IMR-90 (cell line): ENCODE measurements around the gene CPNE6. TPM values are rescaled to one million over a fixed set of nuclear protein-coding genes. Genes with fewer than 3 reads are reported as not detected.

Experiments used
- ATAC-seq: fragments of 200-7000 bp; cut with Tn5 transposase; 2 replicates; pipeline ENCODE4 v1.9.1; 2020; ENCODE audit warnings: low read depth, mild to moderate bottlenecking, moderate library complexity
- BruUV-seq: library from RNA; stranded (reverse); fragments of 400-500 nt; replicated peaks from 2 replicates; lab custom pipeline; 2021; lab: Mats Ljungman, UMichigan
- CTCF ChIA-PET: fragments of 300-600 bp; formaldehyde crosslinking; extraction: SDS; loops from one replicate; lab custom pipeline; 2021; ENCODE audit warnings: antibody characterized with exemption; lab: Yijun Ruan, JAX
- POLR2A ChIA-PET: fragments of 300-600 bp; sonication (Branson Sonifier 250); formaldehyde crosslinking; loops from one replicate; lab custom pipeline; 2022; ENCODE audit warnings: antibody characterized with exemption; ENCODE audit not compliant: unreplicated experiment; lab: Charles Lee
- DNase-seq: peaks from one replicate; pipeline ENCODE4 v3.0.0; 2013
- H2AFZ ChIP-seq: replicated peaks from 2 replicates; pipeline ENCODE3; 2013; ENCODE audit warnings: low read length, mild to moderate bottlenecking; ENCODE audit not compliant: poor library complexity
- H2AK5ac ChIP-seq: 2 replicates; pipeline ENCODE4 v1.6.1; 2013; ENCODE audit warnings: low read depth, low read length, inconsistent platforms
- H2AK9ac ChIP-seq: replicated peaks from 2 replicates; pipeline ENCODE3; 2013; ENCODE audit warnings: mild to moderate bottlenecking, low read depth, low read length, moderate library complexity; ENCODE audit not compliant: poor library complexity
- H2BK120ac ChIP-seq: 2 replicates; pipeline ENCODE4 v1.6.1; 2013; ENCODE audit warnings: low read depth, low read length, inconsistent platforms
- H2BK15ac ChIP-seq: 3 replicates; pipeline ENCODE4 v1.6.1; 2013; ENCODE audit warnings: low read depth, low read length, inconsistent platforms
- H2BK20ac ChIP-seq: 2 replicates; pipeline ENCODE4 v1.6.1; 2013; ENCODE audit warnings: low read depth, mild to moderate bottlenecking, inconsistent platforms, low read length, moderate library complexity
- H2BK5ac ChIP-seq: 2 replicates; pipeline ENCODE4 v1.6.1; 2013; ENCODE audit warnings: mild to moderate bottlenecking, low read depth, low read length, inconsistent platforms; ENCODE audit not compliant: poor library complexity, severe bottlenecking
- H3K14ac ChIP-seq: replicated peaks from 2 replicates; pipeline ENCODE4 v1.6.1; 2013; ENCODE audit warnings: low read depth, low read length, inconsistent platforms
- H3K18ac ChIP-seq: 2 replicates; pipeline ENCODE4 v1.6.1; 2013; ENCODE audit warnings: low read depth, low read length, control low read depth
- H3K23ac ChIP-seq: 2 replicates; pipeline ENCODE4 v1.6.1; 2013; ENCODE audit warnings: low read depth, low read length, inconsistent platforms
- H3K27ac ChIP-seq: 2 replicates; pipeline ENCODE4 v1.5.1; 2013; ENCODE audit warnings: mild to moderate bottlenecking, control low read depth, low read length; ENCODE audit not compliant: insufficient read depth
- H3K27me3 ChIP-seq: 2 replicates; pipeline ENCODE4 v1.6.1; 2013; ENCODE audit warnings: low read length; ENCODE audit not compliant: control insufficient read depth, insufficient read depth
- H3K36me3 ChIP-seq: 2 replicates; pipeline ENCODE4 v1.6.1; 2013; ENCODE audit warnings: low read length, mixed read lengths; ENCODE audit not compliant: control insufficient read depth, insufficient read depth
- H3K4ac ChIP-seq: 2 replicates; pipeline ENCODE4 v1.6.1; 2013; ENCODE audit warnings: low read depth, low read length, inconsistent platforms
- H3K4me1 ChIP-seq: 2 replicates; pipeline ENCODE4 v1.6.1; 2013; ENCODE audit warnings: low read length, mixed read lengths; ENCODE audit not compliant: control insufficient read depth, insufficient read depth
- H3K4me2 ChIP-seq: 2 replicates; pipeline ENCODE4 v1.6.1; 2013; ENCODE audit warnings: low read depth, mild to moderate bottlenecking, control low read depth, low read length, moderate library complexity
- H3K4me3 ChIP-seq: 2 replicates; pipeline ENCODE4 v1.5.1; 2013; ENCODE audit warnings: low read depth, mild to moderate bottlenecking, control low read depth, low read length, moderate library complexity; ENCODE audit not compliant: insufficient read depth
- H3K56ac ChIP-seq: 2 replicates; pipeline ENCODE4 v1.6.1; 2013; ENCODE audit warnings: low read length, inconsistent platforms; ENCODE audit not compliant: insufficient read depth; ENCODE audit errors: extremely low read depth
- H3K79me1 ChIP-seq, 2 experiments: 2 replicates each; pipeline ENCODE4 v1.6.1; 2013; ENCODE audit warnings: low read length in 2 of 2, inconsistent platforms in 1 of 2, low read depth in 1 of 2
- H3K9ac ChIP-seq: 2 replicates; pipeline ENCODE4 v1.6.1; 2013; ENCODE audit warnings: low read depth, low read length, control low read depth
- H3K9me1 ChIP-seq: 2 replicates; pipeline ENCODE4 v1.6.1; 2013; ENCODE audit warnings: low read length, inconsistent platforms; ENCODE audit not compliant: insufficient read depth
- H3K9me3 ChIP-seq: 2 replicates; pipeline ENCODE4 v1.6.1; 2013; ENCODE audit warnings: low read length; ENCODE audit not compliant: control insufficient read depth, insufficient read depth
- H4K20me1 ChIP-seq: 2 replicates; pipeline ENCODE4 v1.6.1; 2013; ENCODE audit warnings: low read length, inconsistent platforms; ENCODE audit not compliant: insufficient read depth
- H4K5ac ChIP-seq: 2 replicates; pipeline ENCODE4 v1.6.1; 2013; ENCODE audit warnings: mild to moderate bottlenecking, low read depth, low read length, control low read depth
- H4K8ac ChIP-seq, 2 experiments: 2 replicates each; pipeline ENCODE4 v1.6.1; 2013; ENCODE audit warnings: low read depth in 2 of 2, low read length in 2 of 2, control low read depth in 1 of 2, inconsistent platforms in 1 of 2
- H4K91ac ChIP-seq: 2 replicates; pipeline ENCODE4 v1.6.1; 2013; ENCODE audit warnings: low read depth, low read length, inconsistent platforms; ENCODE audit not compliant: insufficient read depth
- CTCF ChIP-seq: conservative IDR thresholded peaks from 2 replicates; pipeline ENCODE4 v1.5.1; 2012; ENCODE audit warnings: mild to moderate bottlenecking, low read depth, low read length, improper control_type of control experiment
- FOS ChIP-seq: fragments of 150-350 bp; IDR thresholded peaks from 2 replicates; pipeline ENCODE4 v1.6.1; 2016; ENCODE audit warnings: low read depth, low read length
- MAFK ChIP-seq: IDR thresholded peaks from 2 replicates; pipeline ENCODE4 v1.6.1; 2012; ENCODE audit warnings: low read depth, low read length, improper control_type of control experiment
- NFE2L2 ChIP-seq: fragments of 150-350 bp; IDR thresholded peaks from 2 replicates; pipeline ENCODE4 v1.6.1; 2016; ENCODE audit warnings: low read depth, mild to moderate bottlenecking, low read length
- SMC3 ChIP-seq: fragments of 150-350 bp; IDR thresholded peaks from 2 replicates; pipeline ENCODE4 v1.6.1; 2016; ENCODE audit warnings: low read depth, mild to moderate bottlenecking, antibody characterized with exemption, low read length, moderate library complexity
- USF2 ChIP-seq: fragments of 150-350 bp; IDR thresholded peaks from 2 replicates; pipeline ENCODE4 v1.6.1; 2017; ENCODE audit warnings: mild to moderate bottlenecking, antibody characterized with exemption, low read length, low read depth
- WGBS, 2 experiments: methylation state at CpG; one replicate each; pipeline versions ENCODE4 v1.1.5 to v1.1.7; 2013; ENCODE audit warnings: missing lambda C conversion rate in 2 of 2; ENCODE audit not compliant: insufficient read length in 1 of 2; ENCODE audit errors: extremely low coverage in 2 of 2; 5-methylcytosine and 5-hydroxymethylcytosine counted together
- dilution Hi-C: fragments of 300-500 bp; cut with HindIII; formaldehyde crosslinking; loops from one replicate; pipeline ENCODE4 v1.14.3; 2018; ENCODE audit warnings: low sequenced_read_pairs; ENCODE audit not compliant: unreplicated experiment
- in situ Hi-C: fragments of 300-500 bp; cut with MboI; formaldehyde crosslinking; loops from 3 replicates; pipeline ENCODE4 v1.14.3; 2019; ENCODE audit warnings: low sequenced_read_pairs, inconsistent platforms, mixed read lengths
- intact Hi-C: fragments of 100-400 bp; cut with micrococcal nuclease; formaldehyde crosslinking; loops from 2 replicates; pipeline ENCODE4 v1.10.0; 2022
- polyA plus RNA-seq, 3 experiments: library from polyadenylated mRNA; depleted of rRNA; stranded (reverse); fragments of >200 nt; gene quantifications; 2 replicates each; pipeline ENCODE4 v1.2.3, GENCODE V29; 2012; ENCODE audit warnings: low replicate concordance in 1 of 3
- total RNA-seq: library from RNA; depleted of rRNA; stranded (reverse); fragments of >200 nt; gene quantifications from 2 replicates; pipeline ENCODE4 v1.2.3, GENCODE V29; 2012

The CPNE6 gene
- total and polyA plus RNA-seq, 2 of the 4 experiments (the other 2 are of a cell fraction) = not detected

- no peak overlapping the region for H3K4ac ChIP-seq
- dilution Hi-C loops = no loop called here
- no peak overlapping the region for H3K14ac ChIP-seq
- no peak overlapping the region for H2AK5ac ChIP-seq
- ChIA-PET POLR2A (no interaction called here), CTCF (interaction anchor here (0.8 to 2.0 kb wide), 3 partner anchors 24 to 27 kb away, joined by 3 to 6 read pairs (median 6); no protein-coding TSS in a partner anchor)
- no CpG with 5 or more reads among the region's 3 CpGs for WGBS, 2 experiments
- TF ChIP-seq USF2 (no peak), NFE2L2 (no peak), FOS (no peak), MAFK (no peak), CTCF (no peak), SMC3 (no peak)
- H3K4me3 ChIP-seq = no peak overlapping the region
- no peak overlapping the region for H2BK15ac ChIP-seq
- H3K23ac ChIP-seq = no peak overlapping the region
- H2BK20ac ChIP-seq = no peak overlapping the region
- no peaks in the 10 kb centered on the region for H3K79me1 ChIP-seq
- DNase-seq = no peak
- no peak overlapping the region for H2BK5ac ChIP-seq
- no peak overlapping the region for H3K56ac ChIP-seq
- no peak overlapping the region for H4K91ac ChIP-seq
- H4K20me1 ChIP-seq = no peaks in the 10 kb centered on the region; the same call in 1 of the 2 replicates
- no peak overlapping the region for H4K8ac ChIP-seq
- H3K4me2 ChIP-seq = no peak overlapping the region
- no peaks in the 10 kb centered on the region for H3K9me3 ChIP-seq
- no peak overlapping the region for H3K27ac ChIP-seq
- no peak overlapping the region for H4K5ac ChIP-seq
- H2BK120ac ChIP-seq = no peak overlapping the region
- no peak overlapping the region for H3K18ac ChIP-seq
- H2AK9ac ChIP-seq = no peak overlapping the region
- in situ Hi-C loops = no loop called here
- no peaks in the 10 kb centered on the region for H3K9me1 ChIP-seq
- peaks cover 2% of the 10 kb centered on the region; the same call in 1 of the 2 replicates for H3K4me1 ChIP-seq
- BruUV-seq = no TSS peak
- H3K36me3 ChIP-seq = no peaks in the 10 kb centered on the region
- H2AFZ ChIP-seq = no peak overlapping the region
- H3K27me3 ChIP-seq = peaks cover 59% of the 10 kb centered on the region
- ATAC-seq = no peak
- no peak overlapping the region for H3K9ac ChIP-seq
- intact Hi-C loops = no loop called here
Observed at GRCh38 chr14:24085215-24085614, 13.9 kb downstream of the CPNE6 start.
